HAP-1 (cell line): ENCODE data around the gene NTRK2.

Experiments
- DNase-seq, 2 experiments: peaks; one replicate each; pipeline ENCODE4 v3.0.0-alpha.2; 2016 to 2020; ENCODE audit warnings: low spot score in 2 of 2
- H3K27me3 ChIP-seq: fragments of 250-450 bp; sonication (Bioruptor Pico); 2 replicates; pipeline ENCODE4 v1.5.1; 2020; ENCODE audit warnings: low read depth, mild to moderate bottlenecking, moderate library complexity
- H3K36me3 ChIP-seq: fragments of 250-450 bp; sonication (Bioruptor Pico); replicated peaks from 2 replicates; pipeline ENCODE4 v1.5.1; 2020; ENCODE audit warnings: mild to moderate bottlenecking
- H3K4me1 ChIP-seq: fragments of 250-450 bp; sonication (Bioruptor Pico); 2 replicates; pipeline ENCODE4 v1.5.1; 2020; ENCODE audit warnings: mild to moderate bottlenecking
- H3K4me3 ChIP-seq: fragments of 250-450 bp; sonication (Bioruptor Pico); 2 replicates; pipeline ENCODE4 v1.5.1; 2020; ENCODE audit warnings: mild to moderate bottlenecking, moderate library complexity
- H3K9me3 ChIP-seq: fragments of 250-450 bp; sonication (Bioruptor Pico); 2 replicates; pipeline ENCODE4 v1.5.1; 2020; ENCODE audit warnings: mild to moderate bottlenecking, moderate library complexity
- in situ Hi-C: fragments of 300-500 bp; cut with MboI; formaldehyde crosslinking; loops from 3 replicates; pipeline ENCODE4 v1.14.3; 2020; ENCODE audit warnings: low sequenced_read_pairs, inconsistent platforms, mixed read lengths

NTRK2 gene

GRCh38 chr9:84669013-84669287 is 579 bp upstream of the NTRK2 start:
- no peak for DNase-seq
- H3K4me3 ChIP-seq, result no peak overlapping the region
- H3K27me3 ChIP-seq, result peaks cover 56% of the 10 kb centered on the region
- no peaks in the 10 kb centered on the region for H3K9me3 ChIP-seq
- in situ Hi-C loops, result loop anchor here (25.0 kb wide), 1 partner anchor 743 kb away; no protein-coding TSS in a partner anchor
- H3K36me3 ChIP-seq, result no peaks in the 10 kb centered on the region
- no peaks in the 10 kb centered on the region for H3K4me1 ChIP-seq

- Histone ChIP-seq H3K4me1 (no peaks in the 10 kb centered on the region), H3K9me3 (no peaks in the 10 kb centered on the region), H3K36me3 (no peaks in the 10 kb centered on the region), H3K27me3 (peaks cover 56% of the 10 kb centered on the region), H3K4me3 (no peak overlapping the region)
- in situ Hi-C loops, result loop anchor here (25.0 kb wide), 1 partner anchor 742 kb away; no protein-coding TSS in a partner anchor
- DNase-seq, result no peak
Measured at GRCh38 chr9:84670138-84671041, 861 bp downstream of the NTRK2 start.

GRCh38 chr9:84671586-84672521 is 2.3 kb downstream of the NTRK2 start:
- no peaks in the 10 kb centered on the region for H3K36me3 ChIP-seq
- H3K4me3 ChIP-seq, result no peak overlapping the region
- DNase-seq, result no peak
- no peaks in the 10 kb centered on the region for H3K9me3 ChIP-seq
- in situ Hi-C loops, result loop anchor here (25.0 kb wide), 1 partner anchor 740 kb away; no protein-coding TSS in a partner anchor
- no peaks in the 10 kb centered on the region for H3K4me1 ChIP-seq
- H3K27me3 ChIP-seq, result peaks cover 52% of the 10 kb centered on the region

- peaks cover 39% of the 10 kb centered on the region for H3K27me3 ChIP-seq
- DNase-seq, result no peak
- in situ Hi-C loops, result loop anchor here (25.0 kb wide), 1 partner anchor 738 kb away; no protein-coding TSS in a partner anchor
- H3K9me3 ChIP-seq, result no peaks in the 10 kb centered on the region
- H3K36me3 ChIP-seq, result no peaks in the 10 kb centered on the region
- no peak overlapping the region for H3K4me3 ChIP-seq
- H3K4me1 ChIP-seq, result no peaks in the 10 kb centered on the region
Measured at GRCh38 chr9:84673806-84674205, 4.3 kb downstream of the NTRK2 start.

GRCh38 chr9:84677080-84677479 is 7.6 kb downstream of the NTRK2 start:
- no peaks in the 10 kb centered on the region for H3K9me3 ChIP-seq
- no peak overlapping the region for H3K4me3 ChIP-seq
- no peaks in the 10 kb centered on the region for H3K4me1 ChIP-seq
- H3K36me3 ChIP-seq, result no peaks in the 10 kb centered on the region
- peaks cover 7% of the 10 kb centered on the region for H3K27me3 ChIP-seq
- no peak for DNase-seq
- in situ Hi-C loops, result loop anchor here (25.0 kb wide), 1 partner anchor 585 kb away; no protein-coding TSS in a partner anchor

GRCh38 chr9:84679571-84679970 is 10.0 kb downstream of the NTRK2 start:
- no peaks in the 10 kb centered on the region for H3K4me1 ChIP-seq

GRCh38 chr9:84681516-84682285 is 12.2 kb downstream of the NTRK2 start:
- no peaks in the 10 kb centered on the region for H3K9me3 ChIP-seq
- peaks cover 4% of the 10 kb centered on the region; the same call in 1 of the 2 replicates for H3K27me3 ChIP-seq
- in situ Hi-C loops, result loop anchor here (25.0 kb wide), 1 partner anchor 581 kb away; no protein-coding TSS in a partner anchor
- no peak overlapping the region for H3K4me3 ChIP-seq
- no peaks in the 10 kb centered on the region for H3K4me1 ChIP-seq
- no peaks in the 10 kb centered on the region for H3K36me3 ChIP-seq
- DNase-seq, result peak; percentile 33 to 75

More at GRCh38 chr9:84679571-84679970, 10.0 kb downstream of the NTRK2 start:
- peaks cover 4% of the 10 kb centered on the region; the same call in 1 of the 2 replicates for H3K27me3 ChIP-seq
- no peaks in the 10 kb centered on the region for H3K9me3 ChIP-seq
- H3K36me3 ChIP-seq, result no peaks in the 10 kb centered on the region
- in situ Hi-C loops, result loop anchor here (25.0 kb wide), 1 partner anchor 583 kb away; no protein-coding TSS in a partner anchor
- H3K4me3 ChIP-seq, result no peak overlapping the region
- DNase-seq, result no peak

GRCh38 chr9:84686068-84686467 is 16.5 kb downstream of the NTRK2 start:
- H3K4me1 ChIP-seq, result no peaks in the 10 kb centered on the region
- in situ Hi-C loops, result loop anchor here (25.0 kb wide), 1 partner anchor 576 kb away; no protein-coding TSS in a partner anchor
- no peak for DNase-seq
- no peaks in the 10 kb centered on the region for H3K36me3 ChIP-seq
- no peaks in the 10 kb centered on the region for H3K9me3 ChIP-seq
- peaks cover 6% of the 10 kb centered on the region; the same call in 1 of the 2 replicates for H3K27me3 ChIP-seq
- H3K4me3 ChIP-seq, result no peak overlapping the region

GRCh38 chr9:84688956-84689355 is 19.4 kb downstream of the NTRK2 start:
- no peaks in the 10 kb centered on the region for H3K9me3 ChIP-seq
- in situ Hi-C loops, result loop anchor here (25.0 kb wide), 1 partner anchor 573 kb away; no protein-coding TSS in a partner anchor
- H3K27me3 ChIP-seq, result peaks cover 6% of the 10 kb centered on the region; the same call in 1 of the 2 replicates
- no peaks in the 10 kb centered on the region for H3K4me1 ChIP-seq
- H3K4me3 ChIP-seq, result no peak overlapping the region
- H3K36me3 ChIP-seq, result no peaks in the 10 kb centered on the region
- DNase-seq, result no peak

- Histone ChIP-seq H3K4me3 (no peak overlapping the region), H3K36me3 (no peaks in the 10 kb centered on the region), H3K27me3 (peaks cover 2% of the 10 kb centered on the region; the same call in 1 of the 2 replicates), H3K9me3 (no peaks in the 10 kb centered on the region), H3K4me1 (no peaks in the 10 kb centered on the region)
- no peak for DNase-seq
- in situ Hi-C loops, result loop anchor here (10.0 to 25.0 kb wide), 2 partner anchors 263 to 571 kb away; no protein-coding TSS in a partner anchor
Measured at GRCh38 chr9:84691634-84692033, 22.1 kb downstream of the NTRK2 start.

GRCh38 chr9:84694248-84694647 is 24.7 kb downstream of the NTRK2 start:
- in situ Hi-C loops, result loop anchor here (10.0 to 25.0 kb wide), 2 partner anchors 261 to 568 kb away; no protein-coding TSS in a partner anchor
- DNase-seq, result no peak
- Histone ChIP-seq H3K9me3 (no peaks in the 10 kb centered on the region), H3K4me1 (no peaks in the 10 kb centered on the region), H3K27me3 (no peaks in the 10 kb centered on the region), H3K36me3 (no peaks in the 10 kb centered on the region), H3K4me3 (no peak overlapping the region)

GRCh38 chr9:84697042-84697441 is 27.5 kb downstream of the NTRK2 start:
- no peaks in the 10 kb centered on the region for H3K9me3 ChIP-seq
- no peak overlapping the region for H3K4me3 ChIP-seq
- H3K27me3 ChIP-seq, result no peaks in the 10 kb centered on the region
- no peaks in the 10 kb centered on the region for H3K4me1 ChIP-seq
- in situ Hi-C loops, result loop anchor here (10.0 to 25.0 kb wide), 2 partner anchors 258 to 565 kb away; no protein-coding TSS in a partner anchor
- H3K36me3 ChIP-seq, result no peaks in the 10 kb centered on the region
- no peak for DNase-seq
